GM18519 (cell line): Measurements from ENCODE around the gene SFI1.
"Not testable (repeated sequence)": the region's sequence is repeated elsewhere in the genome, so short reads cannot be mapped to it uniquely, and the experiment has no call there.

Experiments
- ATAC-seq: cut with Tn5 transposase; IDR thresholded peaks from one replicate; pipeline ENCODE4 v1.9.1; 2021; ENCODE audit warnings: mild to moderate bottlenecking, moderate library complexity; ENCODE audit not compliant: unreplicated experiment, low FRiP score

The SFI1 gene

DNA sequence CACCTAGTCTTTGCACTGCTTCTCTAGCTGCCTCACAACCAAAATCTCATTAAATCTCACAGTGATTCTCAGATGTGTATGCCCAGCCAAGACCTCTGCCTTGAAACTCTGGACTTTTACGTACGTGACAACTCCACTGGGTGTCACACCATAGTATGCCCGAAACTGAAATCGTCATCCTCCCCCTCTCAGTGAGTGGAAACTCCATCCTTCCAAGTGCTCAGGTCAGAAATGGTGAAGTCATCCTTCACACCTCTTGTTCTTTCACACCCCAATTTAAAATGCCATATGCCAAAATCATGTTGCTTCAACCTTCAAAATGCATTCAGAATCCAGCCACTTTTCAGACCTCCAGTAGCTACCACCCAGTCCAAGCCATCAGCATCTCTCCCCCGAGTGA is 42.5 kb downstream of the SFI1 start:
- no peak for ATAC-seq

DNA sequence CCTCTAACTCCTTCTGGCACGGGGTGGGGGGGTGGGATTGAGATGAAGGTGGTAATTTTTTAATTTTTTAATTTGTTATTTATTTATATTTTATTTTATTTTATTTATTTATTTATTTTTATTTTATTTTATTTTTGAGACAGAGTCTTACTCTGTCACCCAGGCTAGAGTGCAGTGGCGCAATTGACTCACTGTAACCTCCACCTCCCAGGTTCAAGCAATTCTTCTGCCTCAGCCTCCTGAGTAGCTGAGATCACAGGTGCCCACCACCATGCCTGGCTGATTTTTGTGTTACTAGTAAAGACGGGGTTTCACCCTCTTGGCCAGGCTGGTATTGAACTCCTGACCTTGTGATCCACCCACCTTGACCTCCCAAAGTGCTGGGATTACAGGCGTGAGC is 43.8 kb downstream of the SFI1 start:
- ATAC-seq, result not testable (repeated sequence)

DNA sequence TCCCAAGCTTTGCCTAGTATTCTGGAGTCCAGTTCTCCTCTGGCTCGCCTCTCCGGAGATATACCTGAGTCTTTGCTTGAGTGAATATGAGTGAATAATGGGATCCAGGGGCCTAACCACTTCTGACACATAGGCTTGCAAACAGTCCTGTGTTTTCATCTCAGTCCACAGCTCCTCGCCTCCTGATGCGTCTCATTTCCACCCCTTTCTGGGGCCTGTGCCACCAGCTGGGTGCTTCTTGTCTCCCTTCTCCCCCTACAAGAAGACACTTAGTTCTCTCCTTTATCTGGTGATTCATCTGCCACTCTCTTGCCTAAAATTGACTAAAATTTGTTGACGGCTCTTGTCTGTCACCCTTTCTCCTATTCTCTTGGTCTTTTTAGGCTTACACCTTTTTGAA is 44.6 kb downstream of the SFI1 start:
- no peak for ATAC-seq

DNA sequence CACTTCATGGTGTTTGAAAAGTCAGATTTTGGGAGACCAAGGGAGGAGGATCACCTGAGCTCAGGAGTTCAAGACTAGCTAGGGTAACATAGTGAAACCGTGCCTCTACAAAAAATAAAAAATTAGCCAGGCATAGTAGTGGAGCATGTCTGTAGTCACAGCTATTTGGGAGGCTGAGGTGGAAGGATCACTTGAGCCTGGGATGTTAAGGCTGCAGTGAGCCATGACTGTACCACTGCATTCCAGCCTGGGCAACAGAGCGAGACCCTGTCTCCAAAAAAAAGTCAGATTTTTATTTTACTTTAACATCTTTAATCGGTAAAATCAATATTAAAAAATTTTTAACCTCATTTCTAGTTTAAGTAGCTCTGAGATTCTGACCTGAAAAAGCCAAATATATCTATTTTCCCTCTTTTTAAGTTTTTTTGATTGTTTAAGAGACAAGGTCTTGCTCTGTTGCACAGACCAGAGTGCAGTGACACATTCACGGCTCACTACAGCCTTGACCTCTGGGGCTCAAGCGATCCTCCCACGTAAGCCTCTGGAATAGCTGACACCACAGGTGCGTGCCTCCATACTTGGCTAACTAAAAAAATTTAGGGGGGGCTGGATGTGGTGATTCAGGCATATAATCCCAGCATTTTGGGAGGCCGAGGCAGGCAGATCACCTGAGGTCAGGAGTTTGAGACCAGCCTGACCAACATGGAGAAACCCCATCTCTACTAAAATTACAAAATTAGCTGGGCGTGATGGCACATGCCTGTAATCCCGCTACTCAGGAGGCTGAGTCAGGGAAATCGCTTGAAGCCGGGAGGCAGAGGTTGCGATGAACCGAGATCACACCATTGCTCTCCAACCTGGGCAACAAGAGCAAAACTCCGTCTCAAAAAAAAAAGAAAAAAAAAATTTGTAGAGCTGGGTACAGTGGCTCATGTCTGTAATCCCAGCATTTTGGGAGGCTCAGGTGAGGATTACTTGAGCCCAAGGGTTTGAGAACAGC is 48.4 kb downstream of the SFI1 start:
- no peak for ATAC-seq

DNA sequence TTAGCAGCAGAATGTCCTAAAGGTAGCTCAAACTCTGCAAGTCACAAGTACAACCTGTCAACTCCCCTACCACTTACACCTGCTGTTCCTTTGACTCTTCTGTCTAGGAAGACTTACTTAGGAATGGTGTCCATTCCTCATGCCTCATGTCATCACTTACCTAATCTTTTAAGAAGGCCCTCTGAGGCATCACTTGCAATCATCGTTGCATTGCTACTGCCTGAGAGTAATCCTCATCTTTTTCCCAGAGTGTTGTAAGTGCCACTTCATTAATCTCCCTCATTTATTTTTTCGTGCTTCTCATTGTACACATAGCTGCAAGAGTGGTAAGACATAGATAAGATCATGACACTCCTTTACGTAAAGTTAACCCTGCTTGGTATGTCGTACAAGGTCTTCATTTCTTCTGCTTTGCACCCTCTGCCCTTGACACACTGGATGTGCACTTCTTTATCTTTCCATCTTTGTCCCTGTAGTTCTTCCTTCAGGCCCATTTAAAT is 54.6 kb downstream of the SFI1 start:
- no peak for ATAC-seq

DNA sequence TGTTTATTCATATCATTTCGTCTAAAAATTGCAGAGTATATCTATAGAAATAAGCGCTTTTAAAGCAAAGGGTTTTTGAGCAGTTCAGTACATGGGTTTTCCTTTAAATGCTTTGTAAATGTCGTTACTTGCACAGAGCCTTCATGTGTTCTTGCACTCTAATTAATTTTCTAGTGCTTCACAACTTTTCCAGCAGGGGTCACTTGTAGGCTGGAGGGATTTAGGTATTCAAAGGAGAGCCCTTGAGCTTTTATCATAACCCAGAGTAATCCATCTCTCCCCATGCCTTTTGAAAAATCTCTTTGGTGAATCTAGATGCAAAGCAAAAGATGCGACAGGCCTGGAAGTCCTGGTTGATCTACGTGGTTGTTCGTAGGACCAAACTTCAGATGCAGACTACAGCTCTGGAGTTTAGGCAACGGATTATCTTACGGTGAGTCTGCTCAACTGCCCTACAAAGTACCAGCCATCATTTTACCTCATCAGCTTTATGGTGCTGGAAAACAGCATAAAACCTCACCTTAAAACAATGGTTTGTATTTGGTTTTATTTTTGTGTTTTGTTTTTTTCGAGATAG is 60.4 kb downstream of the SFI1 start:
- ATAC-seq, result no peak

DNA sequence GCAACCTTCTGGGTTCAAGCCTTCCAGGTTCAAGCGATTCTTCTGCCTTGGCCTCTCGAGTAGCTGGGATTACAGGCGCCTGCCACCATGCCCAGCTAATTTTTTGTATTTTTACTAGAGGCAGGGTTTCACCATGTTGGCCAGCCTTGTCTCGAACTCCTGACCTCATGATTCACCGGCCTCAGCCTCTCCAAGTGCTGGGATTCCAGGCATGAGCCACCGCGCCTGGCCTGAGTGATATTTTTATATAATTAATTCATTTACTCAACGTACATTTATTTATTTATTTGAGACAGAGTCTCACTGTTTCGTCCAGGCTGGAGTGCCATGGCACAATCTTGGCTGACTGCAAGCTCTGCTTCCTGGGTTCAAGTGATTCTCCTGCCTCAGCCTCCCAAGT is 62.2 kb downstream of the SFI1 start:
- not testable (repeated sequence) for ATAC-seq

DNA sequence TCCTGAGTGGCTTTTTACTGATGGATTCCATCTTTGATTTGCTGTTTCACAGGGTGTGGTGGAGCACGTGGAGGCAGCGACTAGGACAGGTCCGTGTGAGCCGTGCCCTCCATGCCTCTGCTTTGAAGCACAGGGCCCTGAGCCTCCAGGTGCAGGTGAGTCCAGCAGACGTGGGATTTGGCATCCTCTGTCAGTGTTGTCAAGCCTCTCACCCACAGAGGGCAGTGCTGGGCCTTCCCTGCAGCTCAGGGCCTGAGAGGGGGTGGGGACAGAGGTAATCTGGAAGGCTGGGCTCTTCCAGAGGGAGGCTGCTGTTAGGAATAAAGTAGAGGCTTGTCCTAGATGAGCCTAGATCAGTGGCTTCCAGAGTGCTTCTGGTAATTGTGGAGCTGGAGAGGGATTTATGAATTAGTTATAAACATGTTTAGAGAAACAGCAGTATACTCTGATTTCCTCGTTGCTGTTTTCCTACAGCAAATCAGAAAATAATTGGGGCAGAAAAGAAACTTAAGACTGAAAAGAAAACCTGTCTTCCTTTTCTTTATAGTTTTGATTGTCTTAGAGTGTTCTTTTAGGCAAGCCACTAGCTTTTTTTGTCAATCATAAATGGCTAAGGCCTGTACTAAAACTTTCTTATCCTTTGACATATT is 65.0 kb downstream of the SFI1 start:
- ATAC-seq, result no peak

DNA sequence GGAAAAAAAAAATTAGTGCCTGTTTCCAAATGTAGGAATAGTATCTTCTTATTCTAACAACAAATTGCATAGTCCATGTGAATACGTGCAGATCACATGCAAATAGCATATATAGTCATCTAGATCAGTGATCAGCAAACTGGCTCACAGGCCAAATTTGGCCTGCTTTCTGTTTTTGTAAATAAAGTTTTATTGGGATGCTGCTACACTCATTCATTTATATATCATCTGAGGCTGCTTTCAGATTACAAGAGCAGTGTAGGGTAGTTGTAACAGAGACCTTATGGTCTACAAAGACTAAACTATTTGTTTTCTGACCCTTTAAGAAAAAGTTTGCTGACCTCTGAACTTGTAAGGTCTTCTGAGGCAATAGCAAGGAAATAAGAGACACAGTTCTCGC is 65.6 kb downstream of the SFI1 start:
- ATAC-seq, result no peak

DNA sequence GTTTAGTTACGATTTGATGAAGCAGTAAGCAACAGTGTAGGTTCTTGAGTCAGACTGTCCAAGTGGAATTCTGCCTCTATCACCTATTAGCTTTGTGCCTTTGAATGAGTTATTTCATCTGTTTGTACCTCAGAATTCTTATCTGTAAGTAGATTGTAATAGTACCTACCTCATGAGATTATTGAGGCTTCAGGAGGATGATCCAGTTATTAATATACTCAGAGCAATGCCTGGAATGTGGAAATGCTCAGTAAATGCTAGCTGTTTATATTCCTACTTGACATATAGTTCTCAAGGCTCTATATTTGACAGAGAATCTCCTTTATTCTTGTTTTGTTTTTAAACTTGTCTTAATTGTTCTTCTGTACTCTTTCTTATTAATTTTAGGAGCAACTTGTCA is 70.1 kb downstream of the SFI1 start:
- ATAC-seq, result no peak

DNA sequence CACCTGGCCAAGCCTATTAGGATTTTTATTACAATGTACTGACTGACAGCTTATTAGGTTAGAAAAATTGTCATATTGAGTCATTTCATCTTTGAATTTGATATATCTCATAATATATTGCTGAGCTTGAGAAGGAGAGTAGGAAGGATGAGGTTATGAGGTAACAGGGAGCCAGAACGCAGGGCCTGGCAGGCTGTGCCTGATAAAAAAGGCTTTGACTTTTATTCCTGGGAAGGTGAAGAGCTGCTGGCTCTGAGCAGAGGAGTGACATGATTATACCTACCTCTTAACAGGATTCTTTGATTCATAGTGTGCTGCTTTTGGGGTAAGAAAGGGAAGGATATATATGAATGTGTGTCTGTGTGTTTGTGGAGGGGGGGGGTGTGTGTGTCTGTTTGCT is 70.9 kb downstream of the SFI1 start:
- ATAC-seq, result no peak

DNA sequence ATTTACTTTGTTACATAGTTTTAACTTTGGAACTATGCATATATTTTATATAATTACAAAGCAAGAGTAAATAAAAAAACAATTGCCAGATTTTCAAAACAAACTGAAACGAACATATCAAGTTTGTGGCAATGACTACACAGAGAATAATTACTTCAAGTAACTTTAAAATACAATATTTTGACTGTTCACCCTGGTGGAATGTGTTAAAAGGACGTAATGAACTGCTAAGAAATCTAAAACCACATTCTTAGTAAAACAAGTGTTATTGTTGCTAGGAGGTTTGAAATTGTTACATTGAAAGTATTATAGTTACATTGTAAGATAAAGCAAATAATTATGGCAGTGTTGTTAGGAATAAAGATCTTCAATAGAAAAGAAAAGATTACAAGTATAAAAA is 71.4 kb downstream of the SFI1 start:
- ATAC-seq, result no peak

DNA sequence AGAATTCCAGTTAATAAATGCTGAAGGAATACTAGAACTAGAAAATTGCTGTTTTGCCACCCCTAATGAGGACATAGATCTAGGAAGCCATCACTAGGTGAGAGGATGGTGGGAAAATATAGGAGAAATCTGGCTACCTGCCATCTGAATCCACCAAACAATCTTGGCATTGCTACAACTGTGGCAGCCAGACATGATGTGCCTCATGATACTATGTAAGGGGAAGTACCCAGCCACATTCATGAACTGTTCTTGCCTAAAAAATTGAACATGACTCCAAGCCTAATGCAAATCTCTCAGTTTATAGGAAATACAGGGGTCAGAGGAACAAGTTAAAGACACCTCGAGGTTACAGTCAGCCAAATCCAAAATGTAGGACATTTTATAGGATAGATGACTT is 72.8 kb downstream of the SFI1 start:
- ATAC-seq, result no peak

DNA sequence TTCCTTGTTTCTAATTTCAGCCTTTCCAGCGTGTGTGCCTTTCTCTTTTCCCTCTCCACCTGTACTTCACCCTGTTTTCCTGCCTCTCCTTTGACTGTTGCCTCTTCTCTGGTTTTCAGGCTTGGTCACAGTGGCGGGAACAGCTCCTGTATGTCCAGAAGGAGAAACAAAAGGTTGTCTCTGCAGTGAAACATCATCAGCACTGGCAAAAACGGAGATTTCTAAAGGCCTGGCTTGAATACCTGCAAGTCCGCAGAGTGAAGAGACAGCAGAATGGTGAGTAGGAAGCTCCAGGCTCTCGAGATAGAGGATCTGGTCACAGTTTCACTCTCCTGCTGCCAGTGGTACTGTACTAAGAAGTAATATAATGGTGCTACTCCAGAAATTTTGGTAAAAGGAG is 76.6 kb downstream of the SFI1 start:
- no peak for ATAC-seq

DNA sequence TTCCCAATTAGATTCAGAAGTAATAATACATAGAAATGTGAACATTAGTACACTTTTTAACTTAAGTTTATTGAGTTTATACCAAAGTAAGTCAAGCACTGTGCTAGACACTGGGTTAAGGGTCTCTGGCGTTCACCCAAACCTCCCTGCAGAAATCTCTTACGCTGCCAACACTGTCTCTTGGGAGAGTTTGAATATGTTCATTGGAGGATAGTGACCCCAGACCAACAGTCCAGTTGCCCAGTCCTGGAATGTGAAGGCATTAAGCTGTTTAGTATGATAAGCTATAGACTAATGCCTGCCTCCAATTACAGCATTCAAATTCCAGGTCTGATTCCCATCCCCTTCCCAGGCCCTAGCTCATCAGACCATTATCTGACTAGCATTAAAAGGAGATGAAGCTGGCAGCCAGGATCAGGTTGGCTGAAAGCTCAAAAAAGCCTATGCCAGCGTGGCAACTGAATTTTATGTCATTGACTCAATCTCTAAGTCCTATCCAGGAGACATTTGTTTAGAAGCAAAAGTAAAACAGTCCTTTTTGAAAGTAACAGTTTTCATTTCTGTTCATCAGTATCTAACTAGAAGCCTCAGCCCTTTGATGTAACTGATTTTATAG is 77.8 kb downstream of the SFI1 start:
- no peak for ATAC-seq

DNA sequence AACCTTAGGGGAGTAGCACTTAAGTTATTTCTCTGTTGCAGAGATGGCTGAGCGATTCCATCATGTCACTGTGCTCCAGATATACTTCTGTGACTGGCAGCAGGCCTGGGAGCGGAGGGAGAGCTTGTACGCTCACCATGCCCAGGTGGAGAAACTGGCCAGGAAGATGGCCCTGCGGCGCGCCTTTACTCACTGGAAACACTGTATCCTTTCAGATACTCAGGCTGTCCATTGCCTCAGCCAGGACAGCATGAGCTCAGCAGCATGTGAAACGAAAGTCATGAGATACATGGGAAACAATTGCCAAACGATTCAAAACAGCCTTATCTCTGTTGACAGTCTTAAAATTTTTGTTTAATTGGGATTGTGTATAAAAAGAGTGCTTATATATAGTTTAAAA is 78.9 kb downstream of the SFI1 start:
- no peak for ATAC-seq

DNA sequence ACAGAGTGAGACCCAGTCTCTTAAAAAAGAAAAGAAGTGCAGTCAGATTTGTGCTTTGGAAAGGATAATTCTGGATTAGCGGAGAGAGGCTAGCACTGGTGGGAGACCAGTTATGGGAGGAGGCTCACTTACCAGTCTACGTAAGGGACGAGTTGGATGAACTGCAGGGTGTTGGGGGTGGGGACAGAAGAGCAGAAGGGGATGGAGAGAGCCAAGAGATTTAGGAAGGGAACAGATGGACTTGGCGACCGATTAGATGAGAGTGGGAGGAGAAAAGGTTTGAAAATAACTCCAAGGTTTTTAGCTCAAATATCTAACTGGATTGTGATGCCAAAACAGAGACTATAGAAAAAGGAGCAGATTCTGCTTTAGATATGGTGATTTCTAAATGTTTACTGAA is 81.4 kb downstream of the SFI1 start:
- no peak for ATAC-seq

DNA sequence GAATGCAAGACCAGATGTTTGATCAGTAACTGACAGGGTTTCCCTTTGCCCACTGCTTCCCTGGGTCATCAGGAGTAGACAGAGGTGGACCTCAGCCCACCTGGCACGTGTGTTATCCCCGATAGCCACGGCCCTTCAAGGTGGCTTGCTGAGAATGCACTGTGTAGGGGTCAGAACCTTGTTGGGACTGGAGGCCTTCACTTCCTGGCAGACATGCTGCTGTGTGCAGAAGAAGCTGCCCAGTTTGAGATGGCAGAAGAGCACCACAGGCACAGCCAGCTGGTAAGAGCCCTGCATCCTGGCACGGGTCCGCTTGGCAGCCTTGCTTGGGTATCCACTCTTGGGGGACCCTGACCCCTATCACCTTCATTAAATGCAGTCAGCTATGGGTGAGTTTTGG is 81.8 kb downstream of the SFI1 start:
- ATAC-seq, result no peak

DNA sequence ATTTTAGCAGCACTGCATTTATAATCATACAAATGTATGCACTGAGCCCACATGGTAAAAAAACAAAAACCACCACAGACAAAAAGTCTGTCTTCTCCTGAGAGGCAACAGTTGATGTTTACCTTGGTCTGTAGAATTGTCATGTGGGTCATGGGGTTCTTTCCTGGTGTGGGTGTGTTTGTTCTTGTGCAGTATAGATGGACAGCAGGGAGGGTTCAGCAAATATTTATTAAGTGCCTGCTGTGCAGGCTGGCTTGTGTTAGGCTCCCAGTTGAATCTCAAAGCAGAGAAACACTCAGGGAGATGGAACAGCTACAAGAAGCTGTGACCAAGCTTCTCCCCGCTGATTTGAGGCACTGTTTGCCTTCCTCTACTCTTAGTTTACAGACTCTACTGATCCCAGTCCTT is 83.5 kb downstream of the SFI1 start:
- ATAC-seq, result no peak

DNA sequence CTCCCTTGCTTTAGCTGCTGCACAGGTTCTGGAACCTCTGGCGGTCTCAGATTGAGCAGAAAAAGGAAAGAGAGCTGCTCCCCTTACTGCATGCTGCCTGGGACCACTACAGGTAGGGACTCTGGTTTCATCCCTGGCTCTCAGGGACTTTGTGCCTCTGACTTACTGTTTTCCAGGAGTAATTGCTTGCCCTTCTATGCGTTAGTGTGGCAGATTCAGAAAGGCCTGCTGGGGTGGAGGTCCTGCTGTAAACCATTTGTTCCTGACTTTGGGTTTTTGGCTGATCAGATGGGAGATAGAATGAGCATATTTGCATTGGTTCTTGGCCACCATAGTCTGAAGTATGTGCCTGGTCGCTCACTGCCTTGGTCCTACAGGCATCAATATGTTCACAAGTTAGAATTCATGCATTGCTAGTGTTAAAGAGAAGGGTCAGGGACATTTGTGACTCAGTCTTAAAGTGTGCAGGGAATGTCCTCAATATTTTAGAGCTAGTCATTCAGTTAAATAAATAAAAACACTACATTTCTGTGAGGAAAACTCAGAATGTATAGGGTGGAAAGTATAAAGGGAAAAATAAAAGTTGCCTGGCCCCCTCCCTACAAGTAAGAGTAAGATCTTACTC is 87.6 kb downstream of the SFI1 start:
- ATAC-seq, result no peak

DNA sequence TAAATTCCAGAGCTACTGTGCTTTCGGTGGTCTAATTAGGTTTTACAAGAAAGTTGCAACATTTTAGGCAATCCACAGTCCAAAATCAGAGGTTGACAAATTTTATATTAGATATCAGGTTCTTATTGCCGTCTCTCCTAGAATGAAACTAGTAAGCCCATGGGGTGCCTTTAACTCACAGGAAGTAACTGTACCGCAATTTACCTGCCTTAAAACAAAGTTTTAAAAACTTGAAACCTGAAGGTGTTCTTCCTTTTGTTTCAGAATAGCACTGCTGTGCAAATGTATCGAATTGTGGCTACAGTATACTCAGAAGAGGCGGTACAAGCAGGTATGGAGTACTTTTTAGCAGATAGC is 88.4 kb downstream of the SFI1 start:
- no peak for ATAC-seq
